Glutamatergic neuron (in vitro differentiated cells): ENCODE results near the gene MERTK. TPM values are rescaled to one million over a fixed set of nuclear protein-coding genes. Genes with fewer than 3 reads are reported as not detected.
"Not testable (repeated sequence)": the region's sequence is repeated elsewhere in the genome, so short reads cannot be mapped to it uniquely, and the experiment has no call there.

Experiments
- DNase-seq: peaks from one replicate; pipeline ENCODE4 v3.0.0; 2022
- H3K27ac Mint-ChIP-seq: one replicate; pipeline ENCODE4 v1.8.0; 2020; ENCODE audit warnings: mild to moderate bottlenecking, mixed read lengths, inconsistent platforms; ENCODE audit not compliant: unreplicated experiment
- H3K27me3 Mint-ChIP-seq: one replicate; pipeline ENCODE4 v1.8.0; 2020; ENCODE audit warnings: mild to moderate bottlenecking, moderate library complexity, mixed read lengths, inconsistent platforms; ENCODE audit not compliant: unreplicated experiment
- H3K36me3 Mint-ChIP-seq: one replicate; pipeline ENCODE4 v1.8.0; 2020; ENCODE audit warnings: mild to moderate bottlenecking, mixed read lengths, inconsistent platforms; ENCODE audit not compliant: unreplicated experiment
- H3K4me1 Mint-ChIP-seq: one replicate; pipeline ENCODE4 v1.8.0; 2020; ENCODE audit warnings: mild to moderate bottlenecking, low read depth, mixed read lengths, inconsistent platforms; ENCODE audit not compliant: unreplicated experiment
- H3K4me3 Mint-ChIP-seq: one replicate; pipeline ENCODE4 v1.8.0; 2020; ENCODE audit warnings: mild to moderate bottlenecking, mixed read lengths, inconsistent platforms; ENCODE audit not compliant: unreplicated experiment
- H3K9me3 Mint-ChIP-seq: one replicate; pipeline ENCODE4 v1.8.0; 2020; ENCODE audit warnings: mild to moderate bottlenecking, moderate library complexity, mixed read lengths, inconsistent platforms; ENCODE audit not compliant: unreplicated experiment
- total RNA-seq: library from RNA; stranded (reverse); fragmentation: NEBNext Ultra II Directional; extraction: Animal tissue kit (Norgen Biotek cat#: 25700); gene quantifications from one replicate; pipeline ENCODE4 v1.2.1, GENCODE V29; 2021; ENCODE audit not compliant: unreplicated experiment
- TF ChIP-seq, protein P1 (sequence below): fragments of 200-600 bp; sonication (generic); IDR thresholded peaks from one replicate; pipeline ENCODE4 v1.5.0; 2021; ENCODE audit not compliant: partially characterized antibody, unreplicated experiment

MERTK gene
- total RNA-seq, 1 donor from 2014 or later: 2.3 TPM

DNA sequence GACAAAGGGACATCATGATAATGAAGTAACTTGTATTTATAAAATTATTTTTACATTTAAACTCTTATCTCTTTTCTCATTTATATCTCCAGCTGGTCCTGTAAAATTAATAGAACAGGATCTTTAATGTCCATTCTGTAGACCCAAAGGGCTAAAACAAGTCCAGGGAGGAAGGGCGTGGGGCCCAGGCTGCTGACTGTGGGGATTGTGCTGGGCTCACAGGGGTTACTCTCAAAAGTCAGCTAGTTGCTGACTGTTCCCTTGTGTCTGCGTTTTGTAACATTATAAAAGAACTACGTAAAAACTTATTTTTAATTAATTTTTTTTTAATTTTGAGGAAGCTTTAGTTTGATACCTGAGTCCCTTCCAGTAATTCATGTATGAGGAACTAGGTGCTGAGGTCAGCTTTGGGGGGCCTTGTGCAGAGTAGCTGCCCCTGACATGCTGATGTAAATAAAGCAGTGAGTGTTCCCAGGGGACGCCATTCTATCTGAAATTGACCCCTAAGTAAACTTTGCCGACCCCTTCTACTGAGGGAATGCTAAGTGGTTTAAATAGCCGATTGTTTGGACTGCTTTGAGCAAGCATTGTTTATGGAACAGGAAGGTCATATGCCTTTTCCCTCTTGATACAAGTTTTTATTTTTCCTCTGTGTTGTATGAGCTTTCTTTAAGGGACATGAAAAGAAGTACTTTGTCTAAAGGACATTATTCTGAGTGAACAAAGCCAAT is 56.4 kb downstream of the MERTK start:
- no peak for DNase-seq
- peaks cover 3% of the 10 kb centered on the region for H3K4me1 Mint-ChIP-seq
- peaks cover 1% of the 10 kb centered on the region for H3K9me3 Mint-ChIP-seq
- no peak overlapping the region for H3K4me3 Mint-ChIP-seq
- TF ChIP-seq, protein P1, sequence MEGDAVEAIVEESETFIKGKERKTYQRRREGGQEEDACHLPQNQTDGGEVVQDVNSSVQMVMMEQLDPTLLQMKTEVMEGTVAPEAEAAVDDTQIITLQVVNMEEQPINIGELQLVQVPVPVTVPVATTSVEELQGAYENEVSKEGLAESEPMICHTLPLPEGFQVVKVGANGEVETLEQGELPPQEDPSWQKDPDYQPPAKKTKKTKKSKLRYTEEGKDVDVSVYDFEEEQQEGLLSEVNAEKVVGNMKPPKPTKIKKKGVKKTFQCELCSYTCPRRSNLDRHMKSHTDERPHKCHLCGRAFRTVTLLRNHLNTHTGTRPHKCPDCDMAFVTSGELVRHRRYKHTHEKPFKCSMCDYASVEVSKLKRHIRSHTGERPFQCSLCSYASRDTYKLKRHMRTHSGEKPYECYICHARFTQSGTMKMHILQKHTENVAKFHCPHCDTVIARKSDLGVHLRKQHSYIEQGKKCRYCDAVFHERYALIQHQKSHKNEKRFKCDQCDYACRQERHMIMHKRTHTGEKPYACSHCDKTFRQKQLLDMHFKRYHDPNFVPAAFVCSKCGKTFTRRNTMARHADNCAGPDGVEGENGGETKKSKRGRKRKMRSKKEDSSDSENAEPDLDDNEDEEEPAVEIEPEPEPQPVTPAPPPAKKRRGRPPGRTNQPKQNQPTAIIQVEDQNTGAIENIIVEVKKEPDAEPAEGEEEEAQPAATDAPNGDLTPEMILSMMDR: no peak
- H3K36me3 Mint-ChIP-seq: no peaks in the 10 kb centered on the region
- H3K27me3 Mint-ChIP-seq: no peaks in the 10 kb centered on the region
- no peak overlapping the region for H3K27ac Mint-ChIP-seq

DNA sequence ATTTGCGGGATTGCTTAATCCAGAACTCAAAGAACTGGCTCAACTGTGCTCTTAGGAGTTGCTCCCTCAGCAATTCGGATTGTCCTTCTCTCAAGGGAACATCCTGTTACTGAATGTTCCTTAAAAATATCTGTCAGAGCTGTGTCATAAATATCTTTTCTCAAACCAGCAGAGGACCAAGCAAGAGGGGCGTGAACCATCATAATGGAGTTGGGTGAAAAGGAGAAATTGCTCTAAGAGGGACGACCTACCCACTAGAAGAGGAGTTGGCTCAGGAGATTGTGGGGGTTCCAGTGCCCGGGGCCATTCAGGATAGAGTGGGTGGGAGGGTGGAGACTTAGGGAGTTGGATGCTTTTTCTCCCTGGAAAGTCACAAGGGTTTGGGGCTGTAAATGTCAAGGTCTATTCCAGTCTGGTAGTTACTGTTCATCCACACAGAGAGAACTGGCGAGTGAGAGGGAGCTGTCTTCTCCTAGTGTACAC is 59.5 kb downstream of the MERTK start:
- H3K4me3 Mint-ChIP-seq: no peak overlapping the region
- no peaks in the 10 kb centered on the region for H3K36me3 Mint-ChIP-seq
- no peak overlapping the region for H3K27ac Mint-ChIP-seq
- no peaks in the 10 kb centered on the region for H3K27me3 Mint-ChIP-seq
- H3K9me3 Mint-ChIP-seq: no peaks in the 10 kb centered on the region
- DNase-seq: no peak
- peaks cover 10% of the 10 kb centered on the region for H3K4me1 Mint-ChIP-seq
- TF ChIP-seq, protein P1: no peak

DNA sequence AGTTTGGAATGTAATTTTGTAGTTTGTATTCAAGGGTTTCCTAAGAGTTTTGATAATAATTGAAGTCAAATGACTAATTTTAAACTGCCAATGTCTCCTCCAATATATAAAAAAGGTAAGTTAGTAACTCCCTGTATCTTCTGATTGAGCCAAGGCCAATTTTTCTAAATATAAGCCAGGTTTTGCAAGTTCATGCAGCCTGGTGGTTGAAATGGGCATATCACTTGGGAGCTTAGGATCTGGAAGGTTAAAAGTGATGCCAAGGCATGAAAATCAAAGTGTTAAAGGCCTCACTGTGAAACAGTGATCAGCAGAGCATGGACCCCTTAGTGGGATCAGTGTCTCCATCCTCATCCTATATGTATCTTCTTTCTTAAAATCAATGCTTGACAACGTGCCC is 60.5 kb downstream of the MERTK start:
- Mint-ChIP-seq H3K4me1 (peaks cover 15% of the 10 kb centered on the region), H3K4me3 (no peak overlapping the region), H3K36me3 (no peaks in the 10 kb centered on the region), H3K9me3 (peaks cover 4% of the 10 kb centered on the region), H3K27me3 (no peaks in the 10 kb centered on the region), H3K27ac (no peak overlapping the region)
- no peak for DNase-seq
- TF ChIP-seq, protein P1: peak; percentile 31

DNA sequence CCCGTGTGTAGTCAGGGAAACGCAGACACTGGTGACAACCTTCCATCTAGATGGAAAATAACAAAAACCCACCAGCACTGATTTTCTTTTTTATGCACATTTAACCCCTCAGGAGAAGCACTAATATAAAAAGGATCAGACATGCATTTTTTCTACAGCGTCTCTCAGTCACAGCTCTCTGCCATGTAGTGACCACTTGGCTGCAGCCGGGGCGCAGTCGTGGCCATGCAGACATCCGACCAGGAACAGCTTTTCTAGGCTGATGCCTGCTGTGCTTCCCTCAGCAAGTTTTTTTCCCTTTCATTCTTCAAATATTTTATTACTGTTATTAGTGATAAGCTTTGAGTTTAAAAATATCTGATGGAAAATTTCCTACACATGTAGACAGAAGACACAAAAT is 63.3 kb downstream of the MERTK start:
- Mint-ChIP-seq H3K36me3 (no peaks in the 10 kb centered on the region), H3K4me3 (no peak overlapping the region), H3K27ac (no peak overlapping the region), H3K27me3 (no peaks in the 10 kb centered on the region), H3K4me1 (peaks cover 16% of the 10 kb centered on the region), H3K9me3 (peaks cover 6% of the 10 kb centered on the region)
- TF ChIP-seq, protein P1: no peak
- no peak for DNase-seq

DNA sequence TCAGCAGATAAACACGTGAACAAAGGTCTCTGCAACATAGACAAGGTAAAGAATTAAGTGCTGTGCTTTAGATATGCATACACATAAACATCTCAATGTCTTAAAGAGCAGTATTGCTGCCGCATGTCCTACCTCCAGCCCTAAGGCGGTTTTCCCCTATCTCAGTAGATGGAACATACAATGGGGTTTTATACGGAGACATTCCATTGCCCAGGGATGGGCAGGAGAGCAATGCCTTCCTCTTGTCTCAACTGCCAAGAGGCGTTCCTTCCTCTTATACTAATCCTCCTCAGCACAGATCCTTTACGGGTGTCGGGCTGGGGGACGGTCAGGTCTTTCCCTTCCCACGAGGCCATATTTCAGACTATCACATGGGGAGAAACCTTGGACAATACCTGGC is 64.7 kb downstream of the MERTK start:
- DNase-seq, H3K9me3 Mint-ChIP-seq, H3K36me3 Mint-ChIP-seq, H3K27me3 Mint-ChIP-seq: not testable (repeated sequence)
- Mint-ChIP-seq H3K4me1 (peaks cover 16% of the 10 kb centered on the region), H3K4me3 (peak overlapping the region; percentile 13), H3K27ac (peak overlapping the region; percentile 76)

DNA sequence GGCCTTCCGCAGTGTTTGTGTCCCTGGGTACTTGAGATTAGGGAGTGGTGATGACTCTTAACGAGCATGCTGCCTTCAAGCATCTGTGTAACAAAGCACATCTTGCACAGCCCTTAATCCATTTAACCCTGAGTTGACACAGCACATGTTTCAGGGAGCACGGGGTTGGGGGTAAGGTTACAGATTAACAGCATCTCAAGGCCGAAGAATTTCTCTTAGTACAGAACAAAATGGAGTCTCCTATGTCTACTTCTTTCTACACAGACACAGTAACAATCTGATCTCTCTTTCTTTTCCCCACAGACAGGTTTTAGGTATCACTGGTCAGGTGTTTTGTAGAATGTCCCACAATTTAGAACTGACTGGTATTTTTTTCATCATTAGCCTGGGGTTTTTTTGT is 65.1 kb downstream of the MERTK start:
- Mint-ChIP-seq H3K4me1 (peaks cover 16% of the 10 kb centered on the region), H3K4me3 (peak overlapping the region; percentile 48), H3K27ac (peak overlapping the region; percentile 76)
- not testable (repeated sequence) for H3K9me3 Mint-ChIP-seq, DNase-seq, H3K27me3 Mint-ChIP-seq, H3K36me3 Mint-ChIP-seq
